Stimulated activated CD8-positive, alpha-beta memory T cell treated with anti-CD3 and anti-CD28 coated beads, Interleukin-12 subunit alpha, Interleukin-12 subunit beta, amount 100 ng/mL, for 4 hours (primary cell): Measurements from ENCODE around the gene ABCA12.

Experiments used
- DNase-seq: peaks from one replicate; pipeline ENCODE4 v3.0.0-alpha.2; 2020; ENCODE audit warnings: low read depth

ABCA12 gene

GRCh38 chr2:215032153-215032552 lies 106.3 kb downstream of the ABCA12 start:
- no peak for DNase-seq

GRCh38 chr2:215031321-215031720 lies 107.1 kb downstream of the ABCA12 start:
- no peak for DNase-seq

DNA sequence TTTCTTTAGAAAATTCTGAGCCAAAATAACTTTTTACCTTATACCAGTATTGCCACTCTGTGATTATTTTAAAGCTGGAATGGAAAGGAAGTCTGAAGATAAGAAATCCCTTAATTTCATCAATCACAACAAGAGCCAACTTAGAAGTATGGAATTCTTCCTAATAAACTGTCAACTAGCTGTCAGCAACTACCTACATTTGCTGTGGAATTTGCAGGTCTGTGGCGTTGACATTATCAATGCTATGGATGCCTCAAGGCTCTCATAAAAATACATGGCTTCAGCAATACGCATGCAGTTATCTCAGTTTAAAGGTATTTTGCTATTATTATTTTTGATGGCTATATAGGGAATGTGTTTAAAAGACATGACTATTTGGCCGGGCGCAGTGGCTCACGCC lies 108.5 kb downstream of the ABCA12 start:
- DNase-seq: no peak

DNA sequence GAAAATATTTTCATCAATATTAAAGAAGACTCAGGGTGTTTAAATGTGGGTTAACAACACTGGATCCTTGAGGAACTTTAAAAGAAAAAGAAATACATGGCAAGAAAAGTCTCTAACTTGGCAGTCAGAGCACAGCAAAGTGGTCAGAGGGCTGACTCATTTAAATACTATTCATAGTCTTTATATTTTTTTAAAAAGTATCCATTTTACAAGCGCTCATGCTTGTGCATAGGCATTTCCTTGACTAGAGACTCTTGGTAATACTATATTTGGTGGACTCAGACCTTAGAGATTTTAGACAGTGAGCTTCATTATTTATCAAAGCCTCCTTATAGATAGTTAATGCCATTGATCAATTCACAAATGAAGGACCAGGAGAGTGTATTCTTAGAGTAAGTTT lies 110.2 kb downstream of the ABCA12 start:
- DNase-seq: no peak

DNA sequence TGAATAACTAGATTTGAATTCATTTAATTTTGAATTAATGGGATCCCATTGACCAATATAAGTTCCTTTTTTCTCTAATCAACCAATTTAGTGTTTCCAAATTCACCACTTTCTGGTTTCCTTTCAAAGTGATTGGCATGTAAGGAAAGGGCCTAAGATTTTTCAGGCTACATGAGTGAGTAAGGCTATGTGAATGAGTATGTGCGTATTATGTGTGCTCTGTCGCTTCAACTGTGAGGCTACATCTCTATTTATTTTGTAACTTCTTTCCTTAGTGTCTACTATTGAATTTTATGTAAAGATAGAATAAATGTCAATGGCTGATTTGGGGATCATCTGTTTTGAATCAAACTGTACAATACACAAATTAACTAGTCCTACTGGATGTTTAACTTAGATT lies 110.6 kb downstream of the ABCA12 start:
- DNase-seq: no peak

DNA sequence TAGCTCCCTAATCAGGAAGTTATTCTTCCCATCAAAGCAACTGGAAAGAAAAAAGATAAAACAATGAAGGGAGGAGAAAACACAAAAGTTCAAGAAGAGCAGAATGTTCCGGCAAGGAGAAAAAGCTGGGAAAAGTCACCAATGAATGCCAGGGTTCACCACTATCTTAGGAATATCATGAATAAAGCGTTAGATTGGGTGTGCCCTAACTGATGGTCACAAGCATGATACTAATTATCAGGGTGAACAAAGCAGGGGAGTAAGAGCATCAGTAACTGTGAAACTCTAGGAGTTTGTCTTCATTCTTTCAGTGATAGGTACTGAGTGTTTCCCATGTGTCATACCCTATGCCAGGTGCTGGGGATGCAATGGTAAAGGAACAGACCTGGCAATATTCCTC lies 115.5 kb downstream of the ABCA12 start:
- no peak for DNase-seq

- no peak for DNase-seq
These were observed 116.0 kb downstream of the ABCA12 start for GRCh38 chr2:215022418-215022817.

DNA sequence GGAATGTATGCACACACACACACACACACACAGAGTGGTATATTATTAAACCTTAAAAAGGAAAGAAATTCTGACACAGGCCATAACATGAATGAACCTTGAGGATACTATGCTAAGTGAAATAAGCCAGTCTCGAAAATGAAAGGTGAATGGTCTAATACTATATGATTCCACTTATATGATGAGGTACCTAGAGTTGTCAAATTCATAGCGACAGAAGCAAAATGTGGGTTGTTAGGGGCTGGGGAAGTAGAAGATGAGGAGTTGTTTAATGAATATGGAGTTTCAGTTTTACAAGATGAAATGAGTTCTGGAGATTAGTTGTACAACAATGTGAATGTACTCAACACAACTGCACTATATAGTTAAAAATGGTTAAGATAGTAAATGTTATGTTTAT lies 118.1 kb downstream of the ABCA12 start:
- DNase-seq: no peak

GRCh38 chr2:215019521-215020145 lies 118.8 kb downstream of the ABCA12 start:
- no peak for DNase-seq

- DNase-seq: no peak
These were observed 119.3 kb downstream of the ABCA12 start for GRCh38 chr2:215019085-215019484.

DNA sequence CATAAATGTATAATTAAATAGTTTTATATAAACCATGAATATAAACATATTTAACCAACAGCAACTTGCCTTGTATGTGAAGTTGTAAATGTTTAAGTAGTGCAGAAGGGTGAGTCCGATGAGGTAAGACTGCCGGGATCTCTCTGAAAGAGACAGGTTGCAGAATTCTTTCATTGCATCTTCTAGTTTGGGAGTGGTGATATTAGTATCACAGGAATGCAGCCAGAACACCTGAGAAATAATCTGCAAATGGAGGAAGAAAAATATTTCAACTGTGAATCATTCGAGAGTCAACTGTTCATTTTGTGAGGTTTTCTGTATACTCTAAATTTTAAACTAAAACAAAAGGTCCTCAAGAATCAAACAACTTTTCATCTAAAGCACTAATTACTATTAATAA lies 123.0 kb downstream of the ABCA12 start:
- no peak for DNase-seq

DNA sequence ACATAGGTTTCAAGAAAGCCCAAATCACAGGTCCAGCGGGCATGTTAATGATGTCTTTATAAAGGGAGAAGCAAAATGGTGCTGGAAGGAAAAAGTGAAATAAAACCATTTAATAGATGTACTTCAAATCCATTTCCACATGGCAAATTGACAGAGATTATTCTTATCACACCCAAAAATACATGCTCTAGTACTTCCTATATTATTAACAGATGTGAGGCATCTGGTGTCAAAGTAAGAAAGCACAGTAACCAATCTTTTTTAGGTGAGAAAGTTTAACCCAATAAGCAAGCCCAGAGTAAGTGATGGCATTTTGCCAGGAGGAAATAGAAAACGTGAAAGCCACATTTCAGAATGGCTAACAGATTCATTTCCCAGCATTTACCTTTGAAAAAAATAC lies 128.0 kb downstream of the ABCA12 start:
- DNase-seq: no peak

GRCh38 chr2:215003001-215003400 lies 135.4 kb downstream of the ABCA12 start:
- no peak for DNase-seq

DNA sequence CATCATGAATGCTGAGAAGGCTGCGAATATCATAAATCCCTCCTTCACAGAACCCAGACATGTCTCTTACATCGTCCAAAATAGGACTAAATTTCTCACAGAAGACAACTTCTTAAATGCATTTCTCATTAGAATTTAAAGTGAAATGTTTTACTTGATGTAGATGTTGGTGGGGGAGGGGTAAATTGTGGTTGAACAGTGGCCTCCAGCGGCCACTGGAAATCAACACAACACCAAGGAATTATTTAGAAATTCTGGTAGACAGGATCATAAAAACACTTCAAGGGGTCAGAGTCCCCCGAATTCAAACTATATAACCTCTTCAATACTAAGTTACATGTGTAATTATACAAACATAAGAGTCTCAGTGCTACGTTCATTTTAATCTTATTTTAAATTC lies 135.9 kb downstream of the ABCA12 start:
- no peak for DNase-seq

DNA sequence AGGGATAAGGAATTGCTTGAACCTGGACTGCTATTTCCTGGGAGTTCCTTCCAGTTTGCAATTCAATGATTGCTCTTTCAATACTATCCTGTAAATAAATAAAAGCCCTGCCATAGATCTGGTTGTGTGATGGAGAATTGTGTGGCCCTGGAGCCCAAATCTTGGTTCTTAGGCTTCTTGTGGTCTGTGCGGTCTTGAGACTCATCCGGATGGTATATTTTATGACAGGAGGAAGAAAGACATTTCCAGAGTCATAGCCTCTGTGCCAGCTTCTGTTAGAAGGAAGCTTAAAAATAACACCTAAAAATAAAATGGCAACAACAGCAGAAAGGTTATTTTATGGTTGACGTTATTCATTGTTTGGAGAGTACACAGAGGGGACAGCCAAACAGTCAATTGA lies 137.7 kb downstream of the ABCA12 start:
- DNase-seq: no peak

- DNase-seq: no peak
These were observed 142.3 kb downstream of the ABCA12 start for GRCh38 chr2:214995926-214996670.

GRCh38 chr2:214995409-214995808 lies 143.0 kb downstream of the ABCA12 start:
- DNase-seq: no peak

DNA sequence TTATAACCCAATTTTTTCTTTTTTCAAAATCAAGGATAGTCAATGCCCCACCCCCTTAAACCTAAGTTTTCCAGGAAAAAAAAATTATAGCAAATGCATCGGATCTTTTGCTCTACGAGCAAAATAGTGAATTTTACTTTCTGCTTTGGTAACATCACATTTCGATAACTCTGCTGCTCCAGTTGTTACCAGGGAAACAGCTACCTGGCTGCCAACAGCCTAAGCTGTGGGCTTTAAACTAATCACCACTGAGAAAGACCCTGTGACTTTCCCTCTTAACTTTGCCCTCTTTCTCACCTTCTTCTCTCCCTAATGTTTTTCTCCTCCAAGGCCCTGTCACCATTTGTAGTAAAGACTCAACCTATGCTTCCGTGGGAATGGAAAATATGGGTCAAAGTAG lies 145.5 kb downstream of the ABCA12 start:
- no peak for DNase-seq

GRCh38 chr2:214989187-214989586 lies 149.2 kb downstream of the ABCA12 start:
- DNase-seq: no peak

DNA sequence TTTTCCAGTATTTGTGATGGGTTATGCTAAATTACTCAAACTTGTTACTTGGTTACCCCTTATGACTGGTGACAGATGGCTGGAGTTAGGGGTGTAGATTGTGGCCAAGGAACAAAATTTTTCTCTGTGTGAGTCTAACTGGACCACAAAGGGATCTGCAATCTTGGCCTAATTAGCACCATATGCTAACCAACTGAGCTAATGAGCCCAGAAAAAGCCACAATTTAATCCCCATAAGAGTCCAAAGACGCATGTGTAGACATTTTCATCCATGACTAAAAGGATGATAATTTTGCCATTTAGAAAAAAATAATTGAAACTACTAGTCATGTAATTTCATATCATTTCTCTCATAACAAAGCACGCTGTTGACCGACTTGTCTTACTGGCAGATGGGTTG lies 151.2 kb downstream of the ABCA12 start:
- no peak for DNase-seq

GRCh38 chr2:214985619-214986018 lies 152.8 kb downstream of the ABCA12 start:
- DNase-seq: no peak

- DNase-seq: no peak
These were observed 172.0 kb downstream of the ABCA12 start for GRCh38 chr2:214966420-214966819.

DNA sequence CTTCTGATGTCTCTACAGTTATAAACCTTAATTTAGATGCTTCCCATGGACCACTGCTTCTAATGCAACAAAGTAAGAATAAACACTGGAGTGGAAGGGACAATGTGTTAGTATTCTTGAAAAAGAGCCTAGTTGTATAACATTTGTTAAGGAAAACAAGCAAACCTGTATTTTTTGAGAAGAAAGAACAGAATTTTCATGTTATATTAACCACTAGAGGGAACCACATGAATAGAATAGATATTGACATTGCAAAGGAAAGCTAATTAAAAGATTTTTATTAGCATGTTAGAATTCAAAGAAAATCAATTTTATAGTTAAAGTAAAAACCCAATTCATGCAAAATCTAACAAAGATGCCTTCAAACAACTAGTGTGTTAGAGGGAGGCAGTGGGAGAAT lies 177.7 kb downstream of the ABCA12 start:
- DNase-seq: no peak

DNA sequence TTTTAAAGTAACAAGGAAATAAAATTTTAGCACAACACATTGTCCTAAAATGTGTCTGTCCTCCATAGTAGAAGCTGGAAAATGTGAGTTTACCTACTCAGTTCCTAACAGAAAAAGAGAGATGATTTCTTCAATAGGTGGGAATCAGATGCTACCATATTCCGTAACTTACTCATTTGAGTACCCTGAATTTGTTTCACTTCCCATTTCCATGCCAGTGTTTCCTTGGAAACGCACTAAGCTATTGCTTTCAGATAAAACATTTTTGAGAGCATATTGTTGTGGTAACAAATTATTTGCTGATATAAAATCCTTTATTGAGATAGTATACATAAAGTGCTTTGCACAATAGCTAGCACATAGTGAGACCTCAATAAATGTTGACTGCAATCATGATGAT lies 191.5 kb downstream of the ABCA12 start:
- no peak for DNase-seq
